Endothelial cell of umbilical vein (primary cell): Measurements from ENCODE around the gene NPSR1.

ENCODE experiments used
- CTCF ChIP-seq, 2 donors: IDR thresholded peaks; 1 replicate in 1 of 2; 2 replicates in 1 of 2; pipeline ENCODE4 v1.5.1; 2011; ENCODE audit warnings: low read length in 2 of 2, mild to moderate bottlenecking in 2 of 2, moderate library complexity in 2 of 2, control low read depth in 1 of 2, inconsistent platforms in 1 of 2, low read depth in 1 of 2; ENCODE audit not compliant: insufficient read depth in 1 of 2; ENCODE audit errors: extremely low read depth in 1 of 2
- EZH2 ChIP-seq: IDR thresholded peaks from 2 replicates; pipeline ENCODE4 v1.6.1; 2012; ENCODE audit warnings: borderline replicate concordance, low read depth, mild to moderate bottlenecking, moderate library complexity, low read length, inconsistent platforms; ENCODE audit not compliant: severe bottlenecking
- FOS ChIP-seq: IDR thresholded peaks from 2 replicates; pipeline ENCODE4 v1.6.1; 2011; ENCODE audit warnings: mild to moderate bottlenecking, low read length, moderate library complexity, borderline replicate concordance; ENCODE audit not compliant: insufficient read depth
- GATA2 ChIP-seq: IDR thresholded peaks from 2 replicates; pipeline ENCODE4 v1.7.0; 2011; ENCODE audit warnings: low read depth, mild to moderate bottlenecking, moderate library complexity, mixed read lengths, low read length; ENCODE audit not compliant: insufficient read length, insufficient read depth
- JUN ChIP-seq: IDR thresholded peaks from 2 replicates; pipeline ENCODE4 v1.6.1; 2011; ENCODE audit warnings: borderline replicate concordance, low read depth; ENCODE audit not compliant: insufficient read length, insufficient read depth
- MYC ChIP-seq: IDR thresholded peaks from one replicate; pipeline ENCODE4 v1.6.1; 2011; ENCODE audit warnings: mild to moderate bottlenecking, low read depth, low read length
- POLR2A ChIP-seq: IDR thresholded peaks from 2 replicates; pipeline ENCODE4 v1.6.1; 2012; ENCODE audit warnings: low read depth, mild to moderate bottlenecking, control low read depth, low read length
- POLR2AphosphoS5 ChIP-seq: IDR thresholded peaks from 2 replicates; pipeline ENCODE4 v1.6.1; 2012; ENCODE audit warnings: low read depth, mild to moderate bottlenecking, control low read depth, low read length, moderate library complexity; ENCODE audit not compliant: insufficient read depth
- TF ChIP-seq, protein P1 (sequence below): IDR thresholded peaks from 2 replicates; pipeline ENCODE4 v1.6.1; 2011; ENCODE audit not compliant: insufficient read depth, insufficient read length

DNA sequence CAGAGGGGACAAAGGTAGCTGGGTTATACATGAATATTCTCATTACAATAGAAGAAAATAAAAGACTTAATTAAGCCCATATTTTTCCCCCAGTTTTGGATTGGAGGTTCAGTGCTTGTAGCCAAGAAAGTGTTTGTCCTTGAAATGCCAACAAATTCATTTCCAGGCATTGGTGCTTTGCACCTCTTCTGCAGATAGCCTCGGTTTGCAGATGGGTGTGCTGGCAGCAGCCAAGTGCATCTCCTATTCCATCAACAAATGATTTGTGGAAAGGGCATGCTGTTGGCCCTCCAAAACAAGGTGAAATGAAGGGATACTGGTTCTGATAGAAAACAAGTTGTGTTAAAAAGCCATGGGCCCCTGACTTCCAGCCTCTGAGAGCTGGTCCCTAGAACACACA lies 192.0 kb downstream of the NPSR1 start:
- TF ChIP-seq POLR2AphosphoS5, result no peak
- TF ChIP-seq EZH2, result no peak
- no peak for TF ChIP-seq CTCF (IDR thresholded peaks at IDR 0.05; ENCODE audit: extremely low read depth in 1 of 2, insufficient read depth in 1 of 2, low read depth in 1 of 2, low read length in 2 of 2)
- no peak for TF ChIP-seq POLR2A
- TF ChIP-seq JUN, result no peak
- no peak for TF ChIP-seq MYC
- no peak for TF ChIP-seq FOS
- no peak for TF ChIP-seq GATA2
- TF ChIP-seq, protein P1, sequence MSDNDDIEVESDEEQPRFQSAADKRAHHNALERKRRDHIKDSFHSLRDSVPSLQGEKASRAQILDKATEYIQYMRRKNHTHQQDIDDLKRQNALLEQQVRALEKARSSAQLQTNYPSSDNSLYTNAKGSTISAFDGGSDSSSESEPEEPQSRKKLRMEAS, result no peak
